Measurements from ENCODE around the gene SPRED3. TPM values are rescaled to one million over a fixed set of nuclear protein-coding genes. Genes with fewer than 3 reads are reported as not detected.

SPRED3 gene
- total RNA-seq, 4 donors from 2014 or later, result 0.05 to 0.81 (median 0.33) TPM

DNA sequence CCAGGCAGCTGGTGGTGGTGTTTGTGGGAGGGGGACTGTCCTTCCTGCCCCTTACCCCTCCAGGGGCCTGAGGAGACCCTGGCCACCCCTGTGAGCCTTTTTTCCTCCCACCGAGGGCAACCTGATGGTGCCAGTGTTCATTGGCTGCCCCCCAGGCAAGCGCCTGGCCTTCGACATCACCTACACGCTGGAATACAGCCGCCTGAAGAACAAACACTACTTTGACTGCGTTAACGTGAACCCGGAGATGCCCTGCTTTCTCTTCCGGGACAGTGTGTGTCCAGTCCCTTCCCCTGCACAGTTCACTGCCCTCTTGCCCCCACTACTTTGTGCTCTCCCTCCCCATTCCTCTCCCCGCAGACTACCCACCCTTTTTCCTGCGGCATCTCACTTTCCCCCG is 21.5 kb upstream of the SPRED3 start:
- Histone ChIP-seq H3K4me1 (peaks cover 0 to 11% (median 4%) of the 10 kb centered on the region in 3 donors), H3K27ac (no peak overlapping the region), H3K27me3 (peaks cover 46% of the 10 kb centered on the region), H3K4me3 (no peak overlapping the region), H3K9me3 (no peaks in the 10 kb centered on the region), H3K36me3 (no peaks in the 10 kb centered on the region)
- TF ChIP-seq, protein P1, sequence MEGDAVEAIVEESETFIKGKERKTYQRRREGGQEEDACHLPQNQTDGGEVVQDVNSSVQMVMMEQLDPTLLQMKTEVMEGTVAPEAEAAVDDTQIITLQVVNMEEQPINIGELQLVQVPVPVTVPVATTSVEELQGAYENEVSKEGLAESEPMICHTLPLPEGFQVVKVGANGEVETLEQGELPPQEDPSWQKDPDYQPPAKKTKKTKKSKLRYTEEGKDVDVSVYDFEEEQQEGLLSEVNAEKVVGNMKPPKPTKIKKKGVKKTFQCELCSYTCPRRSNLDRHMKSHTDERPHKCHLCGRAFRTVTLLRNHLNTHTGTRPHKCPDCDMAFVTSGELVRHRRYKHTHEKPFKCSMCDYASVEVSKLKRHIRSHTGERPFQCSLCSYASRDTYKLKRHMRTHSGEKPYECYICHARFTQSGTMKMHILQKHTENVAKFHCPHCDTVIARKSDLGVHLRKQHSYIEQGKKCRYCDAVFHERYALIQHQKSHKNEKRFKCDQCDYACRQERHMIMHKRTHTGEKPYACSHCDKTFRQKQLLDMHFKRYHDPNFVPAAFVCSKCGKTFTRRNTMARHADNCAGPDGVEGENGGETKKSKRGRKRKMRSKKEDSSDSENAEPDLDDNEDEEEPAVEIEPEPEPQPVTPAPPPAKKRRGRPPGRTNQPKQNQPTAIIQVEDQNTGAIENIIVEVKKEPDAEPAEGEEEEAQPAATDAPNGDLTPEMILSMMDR (IDR thresholded peaks at IDR 0.05), result no peak
- TF ChIP-seq POLR2AphosphoS5 (IDR thresholded peaks at IDR 0.05), result no peak
- TF ChIP-seq EP300 (IDR thresholded peaks at IDR 0.05), result no peak
- no peak for TF ChIP-seq POLR2A (IDR thresholded peaks at IDR 0.05)
- ATAC-seq, result no peak
- WGBS, 2 donors (ENCODE audit: low coverage in 1 of 2), result 70 to 72% methylated on average over 2 to 11 of the region's 12 CpGs

DNA sequence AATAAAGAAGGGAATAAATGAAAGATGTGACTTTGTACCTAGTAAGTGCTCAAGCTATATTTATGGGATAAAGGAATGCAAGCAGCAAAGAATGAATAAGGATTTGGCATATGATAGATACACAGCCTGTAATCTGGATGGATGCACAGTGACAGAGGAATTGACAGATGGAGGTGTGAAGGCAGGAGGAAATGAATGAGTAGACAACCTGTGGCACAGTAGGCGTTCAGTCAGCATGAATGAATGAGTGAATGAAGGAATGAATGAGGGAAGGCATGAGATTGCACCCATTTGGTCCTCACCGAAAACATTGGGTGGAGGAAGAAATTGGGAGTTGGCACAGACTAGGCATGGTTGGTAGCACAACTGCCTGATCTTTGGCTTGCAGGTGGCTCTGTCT is 18.9 kb upstream of the SPRED3 start:
- 68 to 95% methylated on average over 2 of the region's 2 CpGs for WGBS, 2 donors (ENCODE audit: low coverage in 1 of 2)
- no peak for ATAC-seq
- Histone ChIP-seq H3K9me3 (no peaks in the 10 kb centered on the region), H3K36me3 (no peaks in the 10 kb centered on the region), H3K4me1 (peaks cover 0 to 6% (median 0%) of the 10 kb centered on the region in 3 donors), H3K27ac (no peak overlapping the region), H3K27me3 (peaks cover 36% of the 10 kb centered on the region), H3K4me3 (no peak overlapping the region)
- TF ChIP-seq, protein P1 (IDR thresholded peaks at IDR 0.05), result no peak
- no peak for TF ChIP-seq POLR2A (IDR thresholded peaks at IDR 0.05)
- no peak for TF ChIP-seq EP300 (IDR thresholded peaks at IDR 0.05)
- TF ChIP-seq POLR2AphosphoS5 (IDR thresholded peaks at IDR 0.05), result no peak

DNA sequence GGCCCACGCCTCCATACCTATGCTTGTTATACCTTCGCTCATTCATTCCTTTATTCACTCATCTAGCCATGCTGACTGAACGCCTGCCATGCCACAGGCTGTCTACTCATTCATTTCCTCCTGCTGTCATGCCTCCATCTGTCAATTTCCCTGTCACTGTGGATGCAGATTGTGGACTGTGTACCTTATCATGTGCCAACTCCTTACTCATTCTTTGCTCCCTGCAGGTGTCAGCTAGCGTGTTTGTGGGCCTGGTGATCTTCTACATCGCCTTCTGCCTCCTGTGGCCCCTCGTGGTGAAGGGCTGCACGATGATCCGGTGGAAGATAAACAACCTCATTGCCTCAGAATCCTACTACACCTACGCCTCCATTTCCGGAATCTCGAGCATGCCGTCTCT is 18.2 kb upstream of the SPRED3 start:
- Histone ChIP-seq H3K27ac (no peak overlapping the region), H3K36me3 (no peaks in the 10 kb centered on the region), H3K9me3 (no peaks in the 10 kb centered on the region), H3K4me1 (peaks cover 0 to 9% (median under 1%) of the 10 kb centered on the region in 3 donors), H3K27me3 (peaks cover 36% of the 10 kb centered on the region), H3K4me3 (no peak overlapping the region)
- 60 to 61% methylated on average over 5 to 6 of the region's 12 CpGs for WGBS, 2 donors (ENCODE audit: low coverage in 1 of 2)
- TF ChIP-seq, protein P1 (IDR thresholded peaks at IDR 0.05), result no peak
- no peak for TF ChIP-seq POLR2A (IDR thresholded peaks at IDR 0.05)
- no peak for TF ChIP-seq EP300 (IDR thresholded peaks at IDR 0.05)
- TF ChIP-seq POLR2AphosphoS5 (IDR thresholded peaks at IDR 0.05), result no peak
- ATAC-seq, result no peak

DNA sequence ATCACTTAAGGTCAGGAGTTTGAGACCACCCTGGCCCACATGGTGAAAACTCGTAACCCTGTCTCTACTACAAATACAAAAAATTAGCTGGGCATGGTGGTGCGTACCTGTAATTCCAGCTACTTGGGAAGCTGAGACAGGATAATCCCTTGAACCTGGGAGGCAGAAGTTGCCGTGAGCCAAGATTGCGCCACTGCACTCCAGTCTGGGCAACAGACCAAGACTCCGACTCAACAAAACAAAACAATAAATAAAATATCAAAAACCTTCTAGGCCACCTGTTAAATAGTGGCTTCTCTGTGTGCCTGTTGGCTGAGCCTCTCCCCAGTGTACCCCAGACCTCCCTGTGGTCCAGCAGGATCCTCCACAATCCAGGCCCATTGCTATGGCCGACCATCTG is 17.4 kb upstream of the SPRED3 start:
- H3K27ac ChIP-seq, result no peak overlapping the region
- 75 to 84% methylated on average over 5 to 6 of the region's 6 CpGs for WGBS, 2 donors (ENCODE audit: low coverage in 1 of 2)
- ATAC-seq, result no peak
- H3K36me3 ChIP-seq, result peaks cover 0 to 2% of the 10 kb centered on the region in 2 donors
- H3K4me3 ChIP-seq, result no peak overlapping the region
- TF ChIP-seq POLR2AphosphoS5 (IDR thresholded peaks at IDR 0.05) (no peak), EP300 (IDR thresholded peaks at IDR 0.05) (no peak), POLR2A (IDR thresholded peaks at IDR 0.05) (no peak)
- TF ChIP-seq, protein P1 (IDR thresholded peaks at IDR 0.05), result no peak
- H3K27me3 ChIP-seq, result peaks cover 30% of the 10 kb centered on the region
- peaks cover 7 to 17% (median 8%) of the 10 kb centered on the region in 3 donors for H3K4me1 ChIP-seq
- H3K9me3 ChIP-seq, result no peaks in the 10 kb centered on the region

DNA sequence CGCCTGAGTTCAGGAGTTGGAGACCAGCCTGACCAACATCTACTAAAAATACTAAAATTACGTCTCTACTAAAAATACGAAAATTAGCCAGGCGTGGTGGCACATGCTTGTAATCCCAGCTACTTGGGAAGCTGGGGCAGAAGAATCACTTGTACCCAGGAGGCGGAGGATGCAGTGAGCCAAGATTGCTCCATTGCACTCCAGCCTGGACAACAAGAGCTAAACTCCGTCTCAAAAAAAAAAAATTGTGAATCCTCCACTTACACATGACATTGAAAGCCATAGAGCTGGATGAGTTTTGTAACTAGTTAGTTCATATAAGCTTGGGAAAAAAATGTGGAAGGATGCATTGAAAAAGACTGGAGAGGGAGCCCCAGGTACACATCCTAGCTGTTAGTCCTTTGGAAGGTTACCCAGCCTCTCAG is 14.6 kb upstream of the SPRED3 start:
- H3K4me3 ChIP-seq, result peak overlapping the region; percentile 12 to 92
- peak overlapping the region; percentile 23 to 93 (median 90) for H3K27ac ChIP-seq
- no peaks in the 10 kb centered on the region for H3K9me3 ChIP-seq
- peaks cover 5% of the 10 kb centered on the region for H3K27me3 ChIP-seq
- ATAC-seq, result no peak
- WGBS, 2 donors (ENCODE audit: low coverage in 1 of 2), result 61% methylated on average over 6 of the region's 6 CpGs; no CpG with 5 or more reads in 1 of the 2 donors
- peaks cover 0 to 28% of the 10 kb centered on the region in 2 donors for H3K36me3 ChIP-seq
- TF ChIP-seq, protein P1 (IDR thresholded peaks at IDR 0.05), result no peak
- peaks cover 8 to 32% (median 16%) of the 10 kb centered on the region in 3 donors for H3K4me1 ChIP-seq

Data from gastroesophageal sphincter (tissue), 4 donors.